Cerebellar cortex (tissue), 1 donor: ENCODE data around the gene BTRC.

Experiments
- DNase-seq: peaks from one replicate; pipeline ENCODE4 v3.0.0-alpha.2; 2015; ENCODE audit warnings: low spot score

The BTRC gene

DNA sequence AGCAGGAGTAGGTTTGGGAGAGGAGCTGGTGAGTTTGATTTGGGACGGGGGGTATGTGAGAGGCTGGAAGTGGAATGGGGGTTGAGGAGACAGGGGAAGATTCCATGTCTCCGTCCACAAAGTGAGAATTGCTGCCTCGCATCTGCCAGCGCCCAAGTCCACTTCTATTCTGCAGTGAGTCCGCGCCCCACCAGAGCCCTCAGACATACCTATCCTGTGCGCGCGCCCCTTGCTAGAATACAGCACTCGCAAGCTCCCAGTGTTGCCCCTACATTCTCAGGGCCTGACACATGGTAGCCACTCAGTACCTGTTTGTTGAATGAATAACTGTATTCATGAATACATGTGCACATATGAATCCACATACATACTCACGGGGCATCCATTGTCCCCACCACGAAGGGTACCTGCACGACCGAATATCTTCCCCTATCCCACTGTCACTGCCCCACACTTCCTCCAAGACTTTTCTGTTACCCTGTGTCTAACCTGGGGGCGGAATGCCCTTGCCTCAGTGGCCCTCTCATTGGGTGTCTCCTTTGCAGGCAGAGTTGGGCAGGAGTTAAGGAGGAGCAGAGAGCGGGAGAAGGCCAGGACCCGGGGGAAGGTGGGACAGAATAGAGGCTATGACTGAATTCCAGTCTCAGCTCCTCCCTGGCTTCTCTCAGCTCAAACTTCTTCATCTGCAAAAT lies 214.2 kb downstream of the BTRC start:
- no peak for DNase-seq

DNA sequence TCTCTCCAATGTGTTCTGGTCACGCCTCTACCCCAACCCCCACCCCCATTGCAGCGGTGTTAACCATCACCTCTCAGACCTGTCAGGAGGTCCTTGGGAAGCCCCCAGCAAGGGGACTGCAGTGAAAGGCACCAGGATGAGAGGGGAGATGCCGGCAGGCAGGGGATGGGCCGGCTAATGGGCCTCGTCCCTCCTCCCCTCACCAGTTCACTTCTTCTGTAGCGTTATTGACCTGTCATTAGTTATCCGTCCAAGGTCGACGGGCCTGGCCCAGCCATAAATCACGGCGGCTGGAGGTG lies 215.3 kb downstream of the BTRC start:
- DNase-seq: no peak

GRCh38 chr10:101569622-101570427 lies 215.9 kb downstream of the BTRC start:
- peak; percentile 72 for DNase-seq

GRCh38 chr10:101570428-101571270 lies 216.7 kb downstream of the BTRC start:
- DNase-seq: no peak

- DNase-seq: no peak
Measured at GRCh38 chr10:101571271-101571925, 217.4 kb downstream of the BTRC start.

- no peak for DNase-seq
Measured at GRCh38 chr10:101572126-101572525, 218.2 kb downstream of the BTRC start.

- no peak for DNase-seq
Measured at GRCh38 chr10:101572785-101573184, 218.8 kb downstream of the BTRC start.

GRCh38 chr10:101573885-101574753 lies 220.2 kb downstream of the BTRC start:
- no peak for DNase-seq

DNA sequence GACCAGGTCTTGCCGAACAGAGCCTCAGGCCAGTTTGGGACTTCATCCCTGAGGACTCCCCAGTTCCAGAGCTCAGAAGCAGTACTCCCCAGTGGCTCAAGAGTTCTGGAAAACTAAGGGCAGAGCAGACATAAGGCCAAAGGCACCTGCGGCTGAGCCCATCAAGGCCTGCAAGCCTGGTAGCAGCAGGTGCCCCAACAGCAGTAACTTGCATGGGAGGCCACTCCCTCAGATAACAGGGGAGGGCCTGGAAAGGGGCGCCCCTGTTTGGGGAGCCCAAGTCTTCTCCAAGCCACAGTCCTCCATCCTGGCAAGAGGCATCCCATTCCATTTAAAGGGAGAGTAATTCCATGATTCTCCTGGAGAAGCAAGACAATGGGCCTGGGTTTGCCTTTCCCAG lies 221.1 kb downstream of the BTRC start:
- no peak for DNase-seq

DNA sequence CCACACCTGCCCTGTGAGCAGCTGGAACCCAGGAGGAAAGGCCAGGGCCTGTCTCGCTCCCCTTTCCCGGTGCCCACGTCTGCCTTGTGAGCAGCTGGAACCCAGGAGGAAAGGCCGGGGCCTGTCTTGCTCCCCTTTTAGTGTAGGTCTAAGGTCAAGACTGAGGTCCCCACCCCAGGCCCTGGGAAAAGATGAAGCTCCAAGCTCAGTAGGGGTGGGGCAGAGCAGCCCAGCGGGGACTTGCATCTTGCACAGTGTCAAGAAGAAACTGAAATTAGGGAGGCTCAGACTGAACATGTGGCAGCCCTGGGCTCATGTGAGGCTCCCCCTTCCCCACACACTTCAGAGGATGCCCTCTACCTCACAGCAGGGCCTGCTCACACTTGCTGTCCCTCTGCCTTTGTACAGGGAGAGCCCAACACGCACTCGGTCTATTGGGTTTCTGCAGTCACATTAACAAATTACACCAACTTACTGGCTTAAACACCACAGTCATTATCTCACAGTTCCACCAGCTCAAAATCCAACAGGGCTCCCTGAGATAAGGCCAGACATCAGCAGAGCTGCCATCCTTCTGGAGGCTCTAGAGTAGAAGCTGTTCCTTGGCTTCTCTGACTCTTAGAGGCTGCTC lies 221.7 kb downstream of the BTRC start:
- DNase-seq: no peak

- DNase-seq: no peak
Measured at GRCh38 chr10:101576211-101576863, 222.4 kb downstream of the BTRC start.

DNA sequence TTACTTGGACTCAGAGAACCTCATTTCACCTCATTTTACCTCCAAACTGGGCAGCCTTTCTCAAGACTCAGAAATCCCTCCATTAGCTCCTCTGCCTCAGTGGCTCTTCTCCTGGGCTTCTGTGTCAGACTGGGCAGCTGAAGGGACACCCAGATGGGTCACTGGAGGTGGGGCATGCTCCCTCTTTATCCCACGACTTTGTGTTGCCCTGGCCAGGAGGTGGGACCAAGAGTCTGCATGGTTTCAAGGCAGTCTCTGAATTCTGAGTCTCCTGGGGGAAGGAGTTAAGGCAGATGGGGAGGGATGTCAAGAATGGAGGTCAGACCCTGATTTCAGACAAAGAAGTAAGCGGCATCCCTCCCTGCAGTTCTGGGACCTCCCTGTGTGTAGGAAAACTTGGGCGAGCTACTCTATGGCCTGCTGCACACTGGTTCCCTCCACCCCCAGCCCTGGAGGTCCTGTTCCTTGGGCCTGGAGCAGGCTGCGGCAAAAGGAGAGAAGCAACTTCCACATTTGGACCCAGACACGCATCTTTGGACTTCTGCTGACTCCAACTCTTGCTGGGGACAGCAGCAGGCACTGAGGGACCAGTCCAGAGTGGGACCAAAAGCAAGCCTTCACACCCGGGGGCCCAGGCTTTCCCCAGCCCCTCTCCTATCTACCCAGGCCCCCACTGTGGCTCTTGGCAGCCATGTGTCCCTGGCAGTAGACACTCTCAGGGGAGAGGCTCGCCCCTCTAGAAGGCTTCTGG lies 223.3 kb downstream of the BTRC start:
- DNase-seq: no peak

DNA sequence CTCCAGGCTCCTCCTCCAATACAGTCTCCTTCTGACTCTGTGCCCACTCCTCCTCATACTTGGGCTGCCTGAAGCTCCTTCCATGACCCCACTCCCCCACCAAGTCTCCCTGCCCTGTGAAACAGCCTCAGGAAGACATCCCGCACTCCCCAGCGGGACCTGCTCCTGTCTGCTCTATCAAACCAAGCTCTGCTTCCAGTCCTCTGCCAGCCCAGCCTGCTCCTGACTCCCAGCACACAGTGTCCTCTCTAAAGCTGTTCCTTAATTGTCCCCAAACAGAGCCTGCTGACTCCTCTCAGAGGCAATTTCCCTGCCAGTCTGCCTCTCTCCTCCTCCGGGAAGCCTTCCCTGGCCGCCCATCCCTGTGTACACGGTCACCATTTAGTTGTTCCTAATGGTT lies 224.2 kb downstream of the BTRC start:
- no peak for DNase-seq

GRCh38 chr10:101578803-101579515 lies 225.0 kb downstream of the BTRC start:
- DNase-seq: no peak

DNA sequence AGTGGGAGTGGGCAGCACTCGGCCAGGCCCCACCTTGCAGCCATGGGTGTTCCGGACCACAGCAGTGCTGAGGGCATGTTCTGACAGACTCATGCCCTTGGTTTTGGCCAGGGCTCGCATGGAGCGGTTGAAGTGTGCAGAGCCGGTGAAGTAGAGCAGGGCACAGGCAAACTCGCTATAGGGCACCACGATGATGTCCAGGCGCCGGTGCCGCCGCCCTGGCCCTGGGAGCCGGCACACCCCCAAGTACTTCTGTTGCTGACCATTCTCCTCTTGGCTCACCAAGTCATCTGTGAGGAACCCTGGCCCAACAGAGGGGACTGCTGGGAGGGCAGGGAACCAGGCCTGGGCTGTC lies 225.5 kb downstream of the BTRC start:
- DNase-seq: no peak

DNA sequence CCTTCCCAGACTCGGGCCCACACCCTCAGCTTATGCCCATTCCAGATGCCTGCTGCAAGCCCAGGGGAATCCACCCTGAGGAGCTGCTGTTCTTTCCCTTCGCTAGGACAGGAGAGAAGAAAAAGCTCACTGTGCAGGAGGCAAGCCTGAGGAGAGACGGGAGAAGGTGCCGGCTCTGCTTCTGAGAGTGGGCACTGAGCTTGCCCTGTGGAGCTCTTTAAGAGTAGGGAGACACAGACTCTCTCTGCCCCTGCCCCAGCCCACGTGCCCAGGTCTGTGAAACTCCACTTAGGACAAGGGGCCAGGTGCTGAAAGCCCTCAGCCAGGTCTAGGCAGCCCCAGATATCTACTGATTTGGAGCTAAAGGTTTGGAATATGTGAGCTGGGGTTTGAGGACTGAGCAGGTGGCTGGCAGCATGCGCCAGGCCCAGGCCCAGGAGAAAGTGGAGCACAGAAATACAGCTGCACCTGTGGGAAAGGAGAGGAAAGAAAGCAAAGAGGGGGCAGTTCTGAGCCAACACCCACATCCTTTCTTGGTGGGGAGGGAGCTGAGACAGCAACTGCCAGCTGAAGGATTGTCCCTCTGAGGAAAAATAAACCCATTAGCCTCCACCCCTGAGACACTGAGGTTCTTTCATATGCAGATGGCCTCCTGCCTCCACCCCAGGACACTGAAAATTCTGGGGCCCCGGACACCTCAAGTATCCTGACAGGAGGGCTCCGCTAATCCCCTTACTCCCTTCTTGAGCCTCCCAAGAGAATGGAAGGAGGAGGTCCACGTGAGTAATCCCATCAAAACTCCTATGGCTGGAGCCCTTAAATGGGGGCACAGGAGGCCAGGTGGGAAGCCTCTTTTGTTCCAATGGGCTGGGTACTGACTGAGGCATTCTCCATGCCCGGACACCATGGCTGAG lies 226.8 kb downstream of the BTRC start:
- DNase-seq: no peak

GRCh38 chr10:101585841-101586240 lies 231.9 kb downstream of the BTRC start:
- no peak for DNase-seq
